Smooth muscle cell (in vitro differentiated cells): Measurements from ENCODE around the gene ZNF132. TPM values are rescaled to one million over a fixed set of nuclear protein-coding genes. Genes with fewer than 3 reads are reported as not detected.

ENCODE experiments used
- DNase-seq: peaks from one replicate; lab custom pipeline; 2025; ENCODE audit not compliant: unreplicated experiment; lab: John Stamatoyannopoulos, UW
- H2AFZ ChIP-seq: fragments of 200-600 bp; sonication (generic); 2 replicates; pipeline ENCODE4 v1.6.0; 2016; ENCODE audit warnings: antibody characterized with exemption, low read depth, mild to moderate bottlenecking
- H3F3A ChIP-seq: fragments of 200-600 bp; sonication (generic); 2 replicates; pipeline ENCODE4 v1.6.0; 2017; ENCODE audit warnings: antibody characterized with exemption, low read depth
- H3K27ac ChIP-seq: fragments of 200-600 bp; sonication (generic); 2 replicates; pipeline ENCODE4 v1.5.1; 2016; ENCODE audit warnings: low read depth, mild to moderate bottlenecking
- H3K27me3 ChIP-seq: fragments of 200-600 bp; sonication (generic); 2 replicates; pipeline ENCODE4 v1.6.1; 2016; ENCODE audit warnings: low read depth, mild to moderate bottlenecking
- H3K36me3 ChIP-seq: fragments of 200-600 bp; sonication (generic); 2 replicates; pipeline ENCODE4 v1.5.1; 2016; ENCODE audit warnings: low read depth
- H3K4me1 ChIP-seq: fragments of 200-600 bp; sonication (generic); 2 replicates; pipeline ENCODE4 v1.5.1; 2016; ENCODE audit warnings: low read depth
- H3K4me2 ChIP-seq: fragments of 200-600 bp; sonication (generic); 2 replicates; pipeline ENCODE4 v1.6.0; 2016; ENCODE audit warnings: mild to moderate bottlenecking
- H3K4me3 ChIP-seq: fragments of 200-600 bp; sonication (generic); 2 replicates; pipeline ENCODE4 v1.5.1; 2016; ENCODE audit warnings: mild to moderate bottlenecking
- H3K79me2 ChIP-seq: fragments of 200-600 bp; sonication (generic); 2 replicates; pipeline ENCODE4 v1.6.0; 2016; ENCODE audit warnings: low read depth, mild to moderate bottlenecking
- H3K9ac ChIP-seq: fragments of 200-600 bp; sonication (generic); 2 replicates; pipeline ENCODE4 v1.6.0; 2016; ENCODE audit warnings: low read depth
- H3K9me3 ChIP-seq: fragments of 200-600 bp; sonication (generic); replicated peaks from 2 replicates; pipeline ENCODE4 v1.5.1; 2016; ENCODE audit warnings: low read depth
- H4K20me1 ChIP-seq: fragments of 200-600 bp; sonication (generic); 2 replicates; pipeline ENCODE4 v1.6.0; 2016; ENCODE audit warnings: low read depth
- CTCF ChIP-seq: fragments of 200-600 bp; sonication (generic); IDR thresholded peaks from 2 replicates; pipeline ENCODE4 v1.5.1; 2017; ENCODE audit warnings: borderline replicate concordance, mild to moderate bottlenecking, antibody characterized with exemption; ENCODE audit not compliant: insufficient read depth, poor library complexity, severe bottlenecking
- WGBS: methylation state at CpG from one replicate; pipeline ENCODE4 v1.1.7; 2016; ENCODE audit warnings: low lambda C conversion rate; 5-methylcytosine and 5-hydroxymethylcytosine counted together
- polyA plus RNA-seq: library from polyadenylated mRNA; unstranded; fragments of >200 nt; fragmentation: Nextera tagmentation; extraction: Ambion mirVana; gene quantifications from 2 replicates; pipeline ENCODE4 v1.2.1, GENCODE V29; 2016
- total RNA-seq: library from RNA; depleted of rRNA; stranded (reverse); fragments of >200 nt; gene quantifications from 2 replicates; pipeline ENCODE4 v1.2.3, GENCODE V29; 2014

Gene ZNF132
- total and polyA plus RNA-seq, 2 experiments from 2014 or later = 0.40 to 2.3 TPM

- no peak overlapping the region for H2AFZ ChIP-seq
- peaks cover 7% of the 10 kb centered on the region for H4K20me1 ChIP-seq
- no peak overlapping the region for H3K4me2 ChIP-seq
- no peaks in the 10 kb centered on the region for H3K79me2 ChIP-seq
- H3K27ac ChIP-seq = no peak overlapping the region
- H3K9ac ChIP-seq = no peak overlapping the region
- H3K4me3 ChIP-seq = no peak overlapping the region
- H3K4me1 ChIP-seq = peaks cover 16% of the 10 kb centered on the region
- no peak for DNase-seq
- no peak for TF ChIP-seq CTCF
- WGBS = 100% methylated on average over 1 of the region's 1 CpG
- H3K9me3 ChIP-seq = no peaks in the 10 kb centered on the region
- H3K36me3 ChIP-seq = no peaks in the 10 kb centered on the region
- H3K27me3 ChIP-seq = no peaks in the 10 kb centered on the region
- peaks cover 6% of the 10 kb centered on the region for H3F3A ChIP-seq
These were observed 37.9 kb upstream of the ZNF132 start for GRCh38 chr19:58477871-58478270.

DNA sequence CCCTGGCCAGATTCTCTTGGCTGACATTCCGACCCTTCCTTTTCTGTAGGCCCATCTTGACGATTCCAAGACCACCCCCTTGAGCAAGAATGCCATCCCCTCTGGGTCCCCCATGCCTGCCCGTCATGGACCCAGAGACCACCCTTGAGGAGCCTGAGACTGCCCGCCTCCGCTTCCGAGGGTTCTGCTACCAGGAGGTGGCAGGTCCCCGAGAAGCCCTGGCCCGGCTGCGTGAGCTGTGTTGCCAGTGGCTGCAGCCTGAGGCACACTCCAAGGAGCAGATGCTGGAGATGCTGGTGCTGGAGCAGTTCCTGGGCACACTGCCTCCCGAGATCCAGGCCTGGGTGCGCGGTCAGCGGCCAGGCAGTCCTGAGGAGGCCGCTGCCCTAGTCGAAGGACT is 37.2 kb upstream of the ZNF132 start:
- Histone ChIP-seq H3K4me2 (peak overlapping the region; percentile 89), H3K27ac (peak overlapping the region; percentile 96), H3F3A (peaks cover 6% of the 10 kb centered on the region), H3K79me2 (no peaks in the 10 kb centered on the region), H3K9me3 (no peaks in the 10 kb centered on the region), H3K27me3 (no peaks in the 10 kb centered on the region), H3K36me3 (no peaks in the 10 kb centered on the region), H2AFZ (no peak overlapping the region), H4K20me1 (peaks cover 7% of the 10 kb centered on the region), H3K4me1 (peaks cover 16% of the 10 kb centered on the region), H3K9ac (peak overlapping the region; percentile 85), H3K4me3 (peak overlapping the region; percentile 54)
- DNase-seq = no peak
- 92% methylated on average over 15 of the region's 15 CpGs for WGBS
- TF ChIP-seq CTCF = no peak

DNA sequence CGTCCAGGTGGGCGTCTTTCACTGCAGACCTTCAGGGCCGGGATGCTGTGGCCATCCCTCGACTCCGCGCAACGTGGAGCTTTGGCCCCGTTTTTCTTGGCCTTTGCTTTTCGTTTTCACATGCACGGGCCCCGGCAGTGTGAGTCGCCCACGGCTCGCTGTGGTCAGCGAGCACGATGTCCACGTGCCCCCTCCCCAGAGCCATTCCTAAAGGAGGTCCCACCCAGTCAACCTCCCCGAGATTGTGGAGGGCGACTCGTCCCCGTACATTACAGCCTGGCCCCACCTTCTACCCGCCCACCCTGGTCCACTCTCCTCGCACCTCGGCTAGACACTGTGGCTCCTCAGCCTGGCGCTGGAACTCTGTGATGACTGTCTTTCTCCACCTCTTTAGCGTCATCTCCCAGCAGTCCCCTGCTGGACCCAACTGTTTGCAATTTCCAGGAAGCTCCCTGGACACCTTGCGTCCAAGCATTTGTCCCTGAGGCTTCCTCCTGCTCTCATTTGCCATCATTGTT is 36.6 kb upstream of the ZNF132 start:
- Histone ChIP-seq H3F3A (peaks cover 6% of the 10 kb centered on the region), H4K20me1 (peaks cover 7% of the 10 kb centered on the region), H3K36me3 (no peaks in the 10 kb centered on the region), H3K4me1 (peaks cover 16% of the 10 kb centered on the region), H3K27ac (peak overlapping the region; percentile 96), H3K4me3 (peak overlapping the region; percentile 54), H3K9ac (peak overlapping the region; percentile 85), H2AFZ (no peak overlapping the region), H3K27me3 (no peaks in the 10 kb centered on the region), H3K4me2 (peak overlapping the region; percentile 89), H3K79me2 (no peaks in the 10 kb centered on the region), H3K9me3 (no peaks in the 10 kb centered on the region)
- DNase-seq = no peak
- WGBS = 7% methylated on average over 26 of the region's 27 CpGs
- TF ChIP-seq CTCF = no peak
